ENCODE measurements around the gene ENPP6.
"Not testable (repeated sequence)": the region's sequence is repeated elsewhere in the genome, so short reads cannot be mapped to it uniquely, and the experiment has no call there.

The ENPP6 gene

DNA sequence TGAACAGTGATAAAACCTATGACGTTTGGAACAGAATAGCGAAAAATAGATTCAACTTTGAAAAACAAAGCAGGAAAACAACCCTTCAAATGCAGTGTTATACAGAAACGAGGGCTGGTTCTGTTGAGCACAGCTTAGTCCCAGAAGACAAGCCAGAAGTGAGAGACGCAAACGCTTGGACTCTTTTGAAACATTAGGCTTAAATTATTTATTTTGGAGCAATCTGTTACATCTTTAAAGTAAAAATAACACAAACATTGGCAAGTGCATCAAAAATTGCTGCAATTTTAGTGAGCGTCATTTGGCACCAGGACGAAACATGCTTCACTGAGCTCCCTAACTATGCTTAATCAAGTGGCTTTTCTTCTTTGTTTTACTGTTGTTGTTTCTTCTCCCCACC lies 63.5 kb downstream of the ENPP6 start:
- no peak overlapping the region for H3K4me3 ChIP-seq
- H3K27ac ChIP-seq: no peak overlapping the region

DNA sequence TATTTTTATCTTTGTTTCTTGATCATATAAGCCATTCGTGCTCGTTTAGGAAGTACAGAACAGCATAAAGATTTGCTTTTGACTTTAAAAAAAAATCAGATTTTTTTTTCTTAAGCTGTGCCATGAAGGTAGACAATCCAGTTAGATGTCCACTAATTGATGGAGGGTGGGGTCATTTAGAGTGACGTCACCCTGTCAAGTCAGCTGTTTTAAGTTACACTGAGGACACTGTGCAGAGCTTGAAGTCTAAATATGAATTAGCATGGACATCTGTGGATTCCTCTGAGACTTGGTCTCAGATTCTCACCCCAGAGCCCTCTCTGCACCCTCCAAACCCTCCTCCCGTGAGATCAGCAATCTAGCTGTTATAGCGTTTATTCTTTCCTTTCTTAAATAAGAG lies 63.9 kb downstream of the ENPP6 start:
- H3K27ac ChIP-seq: no peak overlapping the region
- H3K4me3 ChIP-seq: no peak overlapping the region

DNA sequence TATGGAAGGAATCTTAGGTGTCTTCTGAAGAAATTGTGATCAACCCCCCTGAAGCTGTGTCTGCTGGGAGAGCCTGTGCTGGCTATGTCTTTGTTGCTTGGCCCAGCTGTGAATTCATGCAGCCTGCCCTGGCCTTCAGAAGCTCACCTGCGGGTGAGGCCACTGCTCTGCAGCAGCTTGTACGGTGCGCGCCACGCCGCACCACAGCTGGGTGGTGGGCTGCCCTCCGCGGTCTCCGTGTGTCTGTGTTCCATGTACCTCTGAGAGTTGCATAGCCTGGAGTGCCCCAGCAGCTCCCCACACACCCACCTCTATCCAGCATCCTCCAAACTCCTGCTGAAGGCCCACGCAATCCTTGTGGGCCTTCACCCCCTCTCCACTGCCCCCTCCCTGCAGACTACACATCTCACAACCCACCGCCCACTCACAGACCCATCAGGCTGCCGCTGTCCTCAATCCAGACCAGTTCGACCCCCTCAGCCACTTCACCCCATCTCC lies 65.6 kb downstream of the ENPP6 start:
- no peak overlapping the region for H3K27ac ChIP-seq
- no peak overlapping the region for H3K4me3 ChIP-seq

DNA sequence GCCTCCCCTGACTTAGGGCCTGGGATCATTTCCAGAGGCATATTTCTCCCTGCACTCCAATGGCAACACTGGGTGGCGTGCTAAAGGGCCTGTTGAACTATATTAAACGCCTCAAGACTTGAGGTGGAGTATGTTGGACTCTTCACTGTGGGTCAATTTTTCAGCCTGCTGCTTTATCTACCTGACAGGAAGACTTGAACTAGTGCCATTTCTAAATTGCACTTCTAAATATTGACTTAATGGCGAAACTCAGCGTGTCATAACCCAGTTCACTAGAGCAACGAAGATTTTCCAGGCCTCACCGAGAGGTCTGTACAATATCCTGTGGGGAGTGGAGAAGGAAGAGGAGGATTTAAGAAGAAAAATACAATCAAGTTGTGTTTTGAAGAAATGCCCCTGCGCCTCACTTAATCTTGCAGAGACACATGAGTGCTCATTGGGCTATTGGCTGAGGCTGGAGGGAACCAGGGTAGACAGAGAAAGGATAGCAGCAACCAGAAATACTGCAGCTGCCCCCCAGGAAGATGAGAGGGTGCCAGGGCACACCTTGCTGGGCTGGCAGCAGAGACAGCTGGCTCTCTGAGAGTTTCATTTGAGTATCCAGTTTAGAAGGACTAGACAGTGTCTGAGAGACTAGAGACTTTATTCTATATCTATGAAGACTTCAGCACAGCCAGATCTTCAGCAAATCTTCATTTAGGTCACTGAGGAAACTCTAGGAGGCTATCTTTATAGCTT lies 67.4 kb downstream of the ENPP6 start:
- Histone ChIP-seq H3K4me3 (no peak overlapping the region), H3K27ac (no peak overlapping the region)

DNA sequence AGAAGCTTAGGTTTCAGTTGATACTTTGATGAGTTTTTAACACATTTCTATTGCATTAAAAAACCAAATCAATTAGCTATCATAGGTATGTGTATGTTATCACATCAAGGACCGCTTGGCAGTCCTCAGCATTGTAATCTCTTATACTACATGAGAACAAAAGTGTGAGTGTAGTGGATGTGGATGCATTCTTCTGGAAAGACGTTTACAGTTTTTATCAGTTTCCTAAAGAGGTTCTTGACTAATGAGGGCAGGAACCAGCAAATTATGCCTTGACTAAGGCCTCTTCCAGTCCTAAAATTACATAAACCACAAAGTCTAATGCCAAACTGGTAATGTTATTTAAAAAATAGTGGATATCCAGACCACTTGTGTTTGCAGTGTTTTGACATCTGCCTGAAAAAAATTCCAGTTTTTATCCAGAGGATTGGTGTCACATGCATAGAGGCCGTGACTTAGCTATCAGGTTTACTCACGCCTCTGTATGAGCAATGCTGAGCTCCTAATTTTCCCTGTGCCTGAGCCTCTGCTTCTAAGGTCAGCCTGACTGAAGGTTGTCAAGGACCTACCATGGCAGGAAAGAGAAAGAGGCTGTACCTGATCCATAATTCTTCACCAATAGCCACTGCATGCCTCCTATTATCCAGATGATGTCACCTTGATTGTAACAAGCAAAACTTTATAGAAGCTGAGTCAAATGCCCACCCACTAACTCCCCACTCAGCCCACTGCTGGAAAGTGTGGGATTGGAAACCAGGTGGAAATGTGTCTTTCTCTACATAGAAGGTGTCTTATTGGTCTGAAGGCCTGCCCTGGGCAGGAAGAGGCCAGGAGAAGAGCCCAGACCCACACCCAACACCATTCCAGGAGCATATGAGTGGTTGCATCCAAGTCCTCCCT lies 68.7 kb downstream of the ENPP6 start:
- Histone ChIP-seq H3K4me3 (no peak overlapping the region), H3K27ac (no peak overlapping the region)

DNA sequence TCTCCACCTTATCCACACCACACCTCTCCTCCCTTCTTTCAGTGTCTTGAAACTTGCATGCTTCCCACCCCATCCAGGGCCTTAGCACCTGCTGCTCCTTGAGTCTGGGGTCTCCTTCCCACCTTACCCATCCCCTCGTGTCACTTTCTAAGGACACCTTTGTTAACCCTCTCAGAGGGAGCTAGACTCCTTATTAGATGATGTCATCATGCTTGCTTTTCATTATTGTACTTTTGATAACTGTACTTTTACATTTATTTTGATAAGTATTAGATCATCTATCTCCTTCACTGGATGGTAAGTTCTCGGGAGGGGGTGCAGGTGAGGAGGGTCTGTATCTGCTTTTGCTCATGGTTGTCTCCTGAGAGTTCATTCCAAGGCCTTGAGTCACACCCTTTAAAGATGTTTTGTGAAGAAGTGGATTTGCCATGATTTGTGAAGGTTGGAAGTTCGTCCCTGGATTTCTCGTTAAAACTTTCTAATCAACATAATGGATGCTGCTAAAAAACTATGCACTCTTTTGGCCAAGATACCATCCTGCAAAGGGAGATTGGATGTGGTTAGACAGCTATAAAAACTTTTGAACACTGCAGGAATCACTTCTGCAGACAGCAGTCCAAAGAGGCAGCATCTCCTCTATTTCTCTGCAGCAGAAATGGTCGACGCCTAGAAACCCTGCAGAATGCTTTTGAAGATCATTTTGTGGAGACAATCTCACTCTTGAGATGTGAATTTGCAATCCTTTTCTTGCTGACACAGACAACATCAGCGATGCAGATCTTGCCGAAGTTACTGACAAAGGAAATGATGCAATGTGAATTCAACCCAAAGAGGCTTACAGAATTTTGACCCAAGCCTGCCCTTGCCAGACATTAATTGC lies 69.6 kb downstream of the ENPP6 start:
- H3K4me3 ChIP-seq: no peak overlapping the region
- no peak overlapping the region for H3K27ac ChIP-seq

DNA sequence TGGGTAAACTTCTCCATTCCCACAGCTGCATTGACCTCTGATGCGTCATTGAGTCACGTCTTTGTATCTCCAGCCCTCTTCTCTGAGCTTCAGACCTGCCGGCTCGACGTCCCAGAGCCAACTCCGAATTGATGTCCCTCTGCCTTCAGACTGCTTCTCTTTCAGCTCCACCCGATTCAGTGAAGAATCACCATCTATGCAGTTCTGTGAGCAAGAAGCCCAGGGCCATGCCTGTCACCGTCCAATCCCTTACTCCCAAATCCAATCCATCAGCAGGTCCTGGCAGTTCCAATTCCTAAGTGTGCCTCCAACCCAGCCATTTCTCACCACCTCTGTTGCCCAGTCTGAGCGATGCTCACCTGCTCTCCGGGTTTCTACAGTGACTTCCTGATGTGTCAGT lies 70.7 kb downstream of the ENPP6 start:
- Histone ChIP-seq H3K4me3 (no peak overlapping the region), H3K27ac (no peak overlapping the region)

DNA sequence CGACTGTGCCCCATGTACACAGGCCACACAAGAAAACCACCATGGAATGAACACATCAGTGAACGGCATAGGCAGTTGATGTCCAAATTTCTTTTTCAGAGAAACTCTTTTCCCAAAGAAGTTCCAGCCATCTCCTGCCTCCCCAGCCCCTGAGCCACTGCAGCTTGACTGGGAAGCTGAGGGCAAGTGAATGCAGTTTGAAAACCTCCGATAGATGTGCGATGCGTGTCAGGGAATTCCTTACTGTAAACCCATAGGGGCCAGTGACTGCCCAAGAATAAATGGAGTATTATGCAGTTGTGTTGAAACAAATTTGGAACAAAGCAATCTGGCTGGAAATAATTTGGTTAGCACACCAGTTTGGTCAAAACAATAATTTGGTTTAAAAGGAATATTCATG lies 72.1 kb downstream of the ENPP6 start:
- no peak overlapping the region for H3K4me3 ChIP-seq
- H3K27ac ChIP-seq: no peak overlapping the region

DNA sequence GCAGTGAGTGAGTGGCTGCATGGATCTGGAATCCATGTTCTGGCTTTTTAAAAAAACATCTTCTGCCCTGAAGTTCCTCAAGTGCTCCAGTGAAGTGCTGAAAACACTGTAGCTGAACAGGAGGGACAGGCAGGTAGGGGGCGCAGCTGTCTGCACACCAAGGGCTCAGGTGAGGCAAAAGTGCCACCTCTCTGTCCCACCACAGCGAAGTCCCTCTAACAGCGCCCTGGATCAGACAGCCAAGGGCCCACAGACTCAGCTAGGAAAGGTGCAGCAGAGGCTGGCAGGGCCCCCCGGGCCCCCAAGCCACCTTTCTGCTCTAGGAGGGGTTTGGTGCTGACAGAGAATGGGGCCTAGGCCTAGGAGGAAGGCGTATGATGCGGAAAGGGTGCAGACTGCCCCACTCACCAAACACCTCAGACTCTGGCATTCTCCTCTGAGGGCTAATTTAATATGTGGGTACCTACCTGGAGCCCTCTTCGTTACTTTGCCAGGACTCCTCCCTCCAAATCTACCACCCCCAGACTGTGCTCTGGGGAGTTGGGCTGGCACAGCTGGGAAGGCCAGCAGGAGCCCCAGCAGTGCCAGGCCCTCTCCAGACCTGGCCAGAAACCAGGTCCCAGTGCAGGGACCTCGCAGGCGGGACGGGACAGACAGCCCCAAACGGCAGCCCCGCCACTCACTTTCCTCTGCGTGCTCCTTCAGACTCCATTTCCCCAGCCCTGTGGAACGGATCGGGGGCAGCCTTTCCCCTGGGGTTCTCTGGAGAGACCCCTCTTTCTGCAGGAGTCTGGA lies 73.7 kb downstream of the ENPP6 start:
- H3K27ac ChIP-seq: no peak overlapping the region
- H3K4me3 ChIP-seq: no peak overlapping the region

DNA sequence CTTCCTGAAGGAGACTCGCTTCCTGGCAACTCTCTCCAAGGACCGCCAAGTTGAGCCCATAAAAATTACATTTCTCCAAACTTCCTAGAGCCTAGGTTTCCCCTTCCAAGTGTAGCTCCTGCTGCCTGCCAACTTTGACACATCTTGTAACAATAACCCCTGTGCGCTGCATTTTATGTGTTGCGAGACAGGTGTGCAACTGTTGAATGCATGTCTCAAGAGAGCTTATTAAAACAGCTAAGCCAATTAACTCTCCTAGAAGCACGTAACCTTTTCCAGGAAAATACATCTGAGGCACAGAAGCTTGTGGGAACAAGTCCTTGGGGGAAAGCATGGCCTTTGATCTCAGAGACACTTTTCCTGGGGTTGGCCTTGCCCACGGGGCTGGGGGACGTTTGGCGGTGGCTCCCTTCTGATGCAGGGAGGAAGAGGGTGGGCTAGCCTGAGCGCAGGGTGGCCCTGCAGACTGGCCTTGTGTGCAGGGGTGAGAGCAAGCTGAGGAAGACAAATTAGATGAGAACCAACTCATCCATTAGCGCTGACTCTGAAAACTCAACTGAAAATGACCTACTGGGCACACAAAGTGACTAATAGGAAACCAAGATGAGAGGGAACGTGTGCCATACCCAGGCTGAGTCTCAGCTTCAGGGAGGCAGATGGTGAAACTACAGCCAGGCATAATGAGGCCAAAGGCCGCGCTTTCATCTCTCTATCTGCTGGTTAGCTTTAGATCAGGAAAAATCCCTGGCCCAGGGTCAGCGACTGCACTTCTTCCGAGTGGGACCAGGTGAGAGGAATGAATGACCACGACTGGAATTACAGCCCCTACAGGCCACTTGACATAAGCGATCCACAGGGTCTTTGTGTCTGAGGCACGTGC lies 75.3 kb downstream of the ENPP6 start:
- H3K27ac ChIP-seq: no peak overlapping the region
- H3K4me3 ChIP-seq: no peak overlapping the region

DNA sequence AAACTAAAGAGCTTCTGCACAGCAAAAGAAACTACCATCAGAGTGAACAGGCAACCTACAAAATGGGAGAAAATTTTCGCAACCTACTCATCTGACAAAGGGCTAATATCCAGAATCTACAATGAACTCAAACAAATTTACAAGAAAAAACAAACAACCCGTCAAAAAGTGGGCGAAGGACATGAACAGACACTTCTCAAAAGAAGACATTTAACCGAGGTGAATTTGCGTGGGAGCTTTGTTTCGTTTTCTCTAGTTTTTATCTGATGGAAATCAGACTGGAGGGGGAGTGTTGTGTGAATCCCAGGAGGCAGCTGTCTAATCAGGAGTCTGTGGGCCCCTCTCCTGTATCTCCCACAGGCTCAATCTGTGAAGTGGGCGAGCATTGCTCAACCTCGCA lies 76.8 kb downstream of the ENPP6 start:
- H3K4me3 ChIP-seq: not testable (repeated sequence)

DNA sequence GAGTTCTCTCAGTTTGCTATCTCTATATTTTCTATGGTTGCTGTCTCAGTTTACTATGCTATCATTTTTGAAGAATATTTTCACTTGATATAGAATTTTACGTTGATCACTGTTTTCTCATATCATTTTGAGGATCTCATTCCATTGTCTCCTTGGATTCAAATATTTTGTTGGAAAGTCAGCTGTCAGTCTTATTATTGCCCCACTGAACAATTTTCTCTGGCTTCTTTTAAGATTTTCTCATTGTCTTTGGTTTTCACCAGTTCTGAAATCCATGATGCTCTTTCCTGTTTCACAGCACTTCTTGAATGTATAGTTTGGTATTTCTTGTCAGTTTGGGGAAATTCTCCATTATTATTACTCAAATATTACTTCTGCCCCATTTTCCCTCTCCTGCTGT lies 81.1 kb downstream of the ENPP6 start:
- H3K4me3 ChIP-seq: no peak overlapping the region
- no peak overlapping the region for H3K27ac ChIP-seq

More for the DNA sequence above, 76.8 kb downstream of the ENPP6 start:
- not testable (repeated sequence) for H3K27ac ChIP-seq

DNA sequence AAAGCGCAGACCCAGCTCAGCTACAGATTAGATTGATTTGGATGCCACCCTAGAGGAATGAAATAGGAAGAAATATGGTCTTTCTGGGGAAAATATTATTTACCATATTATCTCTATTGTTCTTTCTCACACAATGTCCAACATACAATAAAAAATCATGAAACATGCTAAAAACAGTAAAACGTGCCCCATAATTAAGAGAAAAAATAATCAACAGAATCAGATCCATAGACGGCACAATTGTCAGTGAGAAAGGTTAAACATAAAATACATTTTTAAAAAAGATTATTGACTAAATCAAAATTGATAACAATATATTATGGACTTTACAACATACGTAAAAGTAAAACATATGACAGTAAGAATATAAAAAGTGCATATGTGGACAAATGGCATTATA lies 90.9 kb downstream of the ENPP6 start:
- no peak overlapping the region for H3K27ac ChIP-seq
- H3K4me3 ChIP-seq: no peak overlapping the region

DNA sequence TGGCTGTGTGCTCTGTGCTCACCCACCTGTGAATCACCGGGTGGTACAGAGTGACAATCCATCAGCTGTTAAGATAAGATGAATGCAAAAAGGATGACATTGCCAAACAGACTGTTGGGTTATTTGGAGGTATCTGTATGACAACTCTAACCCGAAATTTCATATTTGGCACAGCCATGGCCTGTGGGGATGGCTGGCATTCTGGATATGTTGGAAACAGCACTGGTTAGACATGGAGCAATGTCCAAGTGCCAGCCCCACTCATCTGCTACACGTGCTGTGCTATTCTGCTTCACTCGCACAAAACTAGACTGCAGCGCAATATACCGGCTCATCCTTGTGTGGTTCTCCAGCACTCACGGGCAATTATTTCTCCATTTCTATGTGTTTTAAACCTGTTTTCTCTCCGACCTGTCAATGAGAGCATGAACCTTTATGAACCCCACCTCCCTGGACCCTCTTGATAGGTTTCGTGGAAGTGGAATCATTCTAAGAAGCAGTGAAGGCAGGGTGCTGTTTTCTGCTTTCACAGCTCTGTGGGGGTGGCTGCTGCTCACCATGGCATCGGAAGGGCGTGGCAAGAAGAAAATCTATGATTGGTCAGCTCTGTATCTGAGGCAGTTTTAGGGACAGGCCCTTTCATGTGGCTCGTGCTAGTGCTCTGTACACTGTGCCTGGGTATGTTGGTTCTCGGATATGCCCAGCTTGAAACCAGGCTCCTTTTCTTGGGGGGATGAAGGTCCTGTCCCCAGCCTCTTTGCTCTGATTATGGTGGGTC lies 94.9 kb downstream of the ENPP6 start:
- Histone ChIP-seq H3K4me3 (no peak overlapping the region), H3K27ac (no peak overlapping the region)

DNA sequence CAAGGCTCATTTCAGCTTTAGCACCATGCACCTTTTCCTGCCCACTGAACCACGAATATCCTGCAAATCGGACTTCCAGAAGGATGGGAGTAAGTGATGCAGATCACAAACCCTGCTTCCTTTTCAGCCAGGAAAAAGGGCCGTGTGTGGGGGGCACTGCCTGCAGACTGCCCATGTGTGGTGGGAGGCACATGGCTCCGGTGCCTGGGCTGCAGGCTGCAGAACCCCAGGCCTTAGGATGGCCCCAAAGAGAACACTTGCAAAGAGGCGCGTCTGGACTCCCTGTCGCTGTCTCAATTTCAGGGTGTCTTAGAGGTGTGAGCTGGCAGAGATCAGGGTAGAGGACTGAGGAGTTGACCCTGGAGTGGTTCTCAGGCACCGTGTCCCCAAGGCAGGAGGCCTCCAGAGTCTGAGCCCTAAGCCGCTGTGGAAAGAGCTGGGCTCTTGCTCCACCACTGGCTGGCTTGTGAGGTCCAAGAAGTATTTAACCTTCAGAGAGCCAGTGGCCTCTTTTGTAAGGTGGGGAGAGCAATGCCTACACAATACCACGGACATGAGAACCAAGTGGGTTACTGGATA lies 97.0 kb downstream of the ENPP6 start:
- no peak overlapping the region for H3K4me3 ChIP-seq
- H3K27ac ChIP-seq: no peak overlapping the region

DNA sequence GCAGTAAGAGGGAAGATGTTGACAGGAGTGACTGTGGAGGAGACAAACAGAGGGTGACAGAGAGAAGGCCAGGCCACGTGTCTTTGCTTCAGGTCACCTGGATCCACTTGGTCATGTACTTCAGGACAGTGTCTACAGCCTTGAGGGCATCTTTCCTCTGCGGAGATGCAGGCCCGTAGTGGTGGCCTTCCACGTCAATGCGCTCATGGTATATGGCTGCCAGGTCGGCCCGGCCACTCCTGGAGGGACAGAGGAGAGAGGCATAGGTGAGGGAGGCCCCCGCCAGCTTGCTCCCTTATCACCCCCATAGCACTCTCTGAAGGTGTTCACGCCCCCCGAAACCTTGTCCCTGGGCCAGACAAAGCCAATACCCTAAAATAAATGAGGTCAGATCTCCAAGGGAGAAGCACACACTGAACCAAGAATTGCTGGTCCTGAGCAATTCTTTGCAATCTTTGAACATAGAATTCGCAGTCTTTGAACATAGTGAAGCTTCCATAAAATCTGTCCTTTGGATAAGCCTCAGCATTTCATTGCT lies 99.9 kb downstream of the ENPP6 start:
- H3K4me3 ChIP-seq: no peak overlapping the region

DNA sequence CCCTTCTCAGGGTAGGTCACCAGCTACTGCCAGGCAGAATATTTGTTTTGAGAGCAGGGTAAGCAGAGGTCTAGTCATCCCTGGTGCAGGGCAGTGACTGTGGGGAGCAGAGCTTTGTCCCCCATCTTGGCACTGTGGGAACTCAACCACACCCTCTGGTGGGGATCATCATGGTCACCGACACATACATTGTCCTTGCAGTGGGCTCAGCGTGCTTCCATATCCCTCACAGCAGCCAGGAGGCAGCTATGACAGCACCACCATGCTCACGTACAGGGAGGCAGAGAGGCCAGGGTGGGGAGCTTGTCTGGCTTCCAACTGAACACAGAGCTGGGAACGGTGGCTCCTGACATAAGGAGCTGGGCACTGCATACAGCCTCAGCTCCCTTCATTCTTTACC lies 102.3 kb downstream of the ENPP6 start:
- Histone ChIP-seq H3K4me3 (no peak overlapping the region), H3K27ac (no peak overlapping the region)

More for the DNA sequence above, 99.9 kb downstream of the ENPP6 start:
- no peak overlapping the region for H3K27ac ChIP-seq
